ENCODE results near the gene GABRB2.

GABRB2 gene

GRCh38 chr5:161305601-161306000 lies 240.9 kb downstream of the GABRB2 start:
- Histone ChIP-seq H3K4me1 (ENCODE audit: insufficient read depth, low read length, severe bottlenecking) (no peaks in the 10 kb centered on the region), H3K4me2 (ENCODE audit: low read length) (no peak overlapping the region), H2AFZ (ENCODE audit: low read length) (no peak overlapping the region), H3K79me2 (ENCODE audit: insufficient read depth, low read length) (no peaks in the 10 kb centered on the region), H3K36me3 (ENCODE audit: insufficient read depth, low read length) (no peaks in the 10 kb centered on the region), H3K9me3 (ENCODE audit: low read length) (no peaks in the 10 kb centered on the region), H3F3A (ENCODE audit: insufficient read depth, low read length) (no peaks in the 10 kb centered on the region), H3K4me3 (ENCODE audit: low read depth, low read length, poor library complexity, severe bottlenecking) (no peak overlapping the region), H3K9me2 (ENCODE audit: low read depth, low read length) (no peaks in the 10 kb centered on the region), H3K9ac (ENCODE audit: low read length) (no peak overlapping the region), H3K27ac (ENCODE audit: low read depth, low read length, poor library complexity, severe bottlenecking) (no peak overlapping the region), H4K20me1 (ENCODE audit: insufficient read depth, low read length) (no peaks in the 10 kb centered on the region), H3K27me3 (ENCODE audit: insufficient read depth, low read length) (no peaks in the 10 kb centered on the region)
- TF ChIP-seq EZH2 (IDR thresholded peaks at IDR 0.05; ENCODE audit: borderline replicate concordance, low read length) (no peak), CTCF (IDR thresholded peaks at IDR 0.05; ENCODE audit: low read length) (no peak)

- H3K27me3 ChIP-seq (ENCODE audit: insufficient read depth, low read length) = no peaks in the 10 kb centered on the region
- H2AFZ ChIP-seq (ENCODE audit: low read length) = no peak overlapping the region
- no peak overlapping the region for H3K9ac ChIP-seq (ENCODE audit: low read length)
- no peak overlapping the region for H3K27ac ChIP-seq (ENCODE audit: low read depth, low read length, poor library complexity, severe bottlenecking)
- no peak overlapping the region for H3K4me3 ChIP-seq (ENCODE audit: low read depth, low read length, poor library complexity, severe bottlenecking)
- no peaks in the 10 kb centered on the region for H3K9me3 ChIP-seq (ENCODE audit: low read length)
- H3F3A ChIP-seq (ENCODE audit: insufficient read depth, low read length) = no peaks in the 10 kb centered on the region
- no peaks in the 10 kb centered on the region for H3K79me2 ChIP-seq (ENCODE audit: insufficient read depth, low read length)
- H3K4me2 ChIP-seq (ENCODE audit: low read length) = no peak overlapping the region
- no peaks in the 10 kb centered on the region for H3K9me2 ChIP-seq (ENCODE audit: low read depth, low read length)
- no peaks in the 10 kb centered on the region for H3K36me3 ChIP-seq (ENCODE audit: insufficient read depth, low read length)
- TF ChIP-seq EZH2 (IDR thresholded peaks at IDR 0.05; ENCODE audit: borderline replicate concordance, low read length) = no peak
- TF ChIP-seq CTCF (IDR thresholded peaks at IDR 0.05; ENCODE audit: low read length) = no peak
- no peaks in the 10 kb centered on the region for H4K20me1 ChIP-seq (ENCODE audit: insufficient read depth, low read length)
- no peaks in the 10 kb centered on the region for H3K4me1 ChIP-seq (ENCODE audit: insufficient read depth, low read length, severe bottlenecking)
Observed at GRCh38 chr5:161302559-161302958, 244.0 kb downstream of the GABRB2 start.

GRCh38 chr5:161301586-161301985 lies 244.9 kb downstream of the GABRB2 start:
- Histone ChIP-seq H3K79me2 (ENCODE audit: insufficient read depth, low read length) (no peaks in the 10 kb centered on the region), H3F3A (ENCODE audit: insufficient read depth, low read length) (no peaks in the 10 kb centered on the region), H3K4me2 (ENCODE audit: low read length) (no peak overlapping the region), H3K9me2 (ENCODE audit: low read depth, low read length) (no peaks in the 10 kb centered on the region), H3K4me3 (ENCODE audit: low read depth, low read length, poor library complexity, severe bottlenecking) (no peak overlapping the region), H3K9me3 (ENCODE audit: low read length) (no peaks in the 10 kb centered on the region), H3K4me1 (ENCODE audit: insufficient read depth, low read length, severe bottlenecking) (no peaks in the 10 kb centered on the region), H3K36me3 (ENCODE audit: insufficient read depth, low read length) (no peaks in the 10 kb centered on the region), H3K9ac (ENCODE audit: low read length) (no peak overlapping the region), H3K27ac (ENCODE audit: low read depth, low read length, poor library complexity, severe bottlenecking) (no peak overlapping the region), H4K20me1 (ENCODE audit: insufficient read depth, low read length) (no peaks in the 10 kb centered on the region), H2AFZ (ENCODE audit: low read length) (no peak overlapping the region), H3K27me3 (ENCODE audit: insufficient read depth, low read length) (no peaks in the 10 kb centered on the region)
- TF ChIP-seq CTCF (IDR thresholded peaks at IDR 0.05; ENCODE audit: low read length) (no peak), EZH2 (IDR thresholded peaks at IDR 0.05; ENCODE audit: borderline replicate concordance, low read length) (no peak)
